Measurements from ENCODE around the gene RNF2.
"Not testable (repeated sequence)": the region's sequence is repeated elsewhere in the genome, so short reads cannot be mapped to it uniquely, and the experiment has no call there.

RNF2 gene

GRCh38 chr1:185044981-185045813 lies at the start of gene RNF2:
Gene RNF2 (plus strand): TSS chr1:185045558. CDS start chr1:185087554, 41,996 bp downstream.
- DNase-seq (ENCODE audit: low read depth in 2 of 2), result peak; percentile 40 to 63

GRCh38 chr1:184999974-185000373 lies 45.4 kb upstream of the RNF2 start:
- not testable (repeated sequence) for DNase-seq (ENCODE audit: low read depth in 2 of 2)

- DNase-seq (ENCODE audit: low read depth in 2 of 2), result not testable (repeated sequence)
Measured at GRCh38 chr1:185001312-185001880, 44.0 kb upstream of the RNF2 start.

GRCh38 chr1:185008838-185009237 lies 36.5 kb upstream of the RNF2 start:
- no peak for DNase-seq (ENCODE audit: low read depth in 2 of 2)

- DNase-seq (ENCODE audit: low read depth in 2 of 2), result no peak
Measured at GRCh38 chr1:185010361-185010760, 35.0 kb upstream of the RNF2 start.

GRCh38 chr1:185014941-185015340 lies 30.4 kb upstream of the RNF2 start:
- no peak for DNase-seq (ENCODE audit: low read depth in 2 of 2)

- no peak for DNase-seq (ENCODE audit: low read depth in 2 of 2)
Measured at GRCh38 chr1:185015631-185016030, 29.7 kb upstream of the RNF2 start.

- no peak for DNase-seq (ENCODE audit: low read depth in 2 of 2)
Measured at GRCh38 chr1:185016880-185017279, 28.5 kb upstream of the RNF2 start.

GRCh38 chr1:185017338-185017737 lies 28.0 kb upstream of the RNF2 start:
- no peak for DNase-seq (ENCODE audit: low read depth in 2 of 2)

GRCh38 chr1:185017966-185018365 lies 27.4 kb upstream of the RNF2 start:
- DNase-seq (ENCODE audit: low read depth in 2 of 2), result no peak

GRCh38 chr1:185027252-185027882 lies 18.0 kb upstream of the RNF2 start:
- no peak for DNase-seq (ENCODE audit: low read depth in 2 of 2)

- no peak for DNase-seq (ENCODE audit: low read depth in 2 of 2)
Measured at GRCh38 chr1:185033686-185034085, 11.7 kb upstream of the RNF2 start.

- DNase-seq (ENCODE audit: low read depth in 2 of 2), result no peak
Measured at GRCh38 chr1:185035258-185035657, 10.1 kb upstream of the RNF2 start.

GRCh38 chr1:185038813-185039376 lies 6.5 kb upstream of the RNF2 start:
- DNase-seq (ENCODE audit: low read depth in 2 of 2), result no peak

- DNase-seq (ENCODE audit: low read depth in 2 of 2), result no peak
Measured at GRCh38 chr1:185039726-185040407, 5.5 kb upstream of the RNF2 start.

GRCh38 chr1:185040408-185040735 lies 5.0 kb upstream of the RNF2 start:
- DNase-seq (ENCODE audit: low read depth in 2 of 2), result no peak

GRCh38 chr1:185041742-185042141 lies 3.6 kb upstream of the RNF2 start:
- no peak for DNase-seq (ENCODE audit: low read depth in 2 of 2)

GRCh38 chr1:185042737-185043136 lies 2.6 kb upstream of the RNF2 start:
- no peak for DNase-seq (ENCODE audit: low read depth in 2 of 2)

GRCh38 chr1:185044387-185044786 lies 971 bp upstream of the RNF2 start:
- DNase-seq (ENCODE audit: low read depth in 2 of 2), result no peak

- no peak for DNase-seq (ENCODE audit: low read depth in 2 of 2)
Measured at GRCh38 chr1:185045814-185046492, 595 bp downstream of the RNF2 start.

GRCh38 chr1:185046668-185047067 lies 1.3 kb downstream of the RNF2 start:
- no peak for DNase-seq (ENCODE audit: low read depth in 2 of 2)

GRCh38 chr1:185049670-185050069 lies 4.3 kb downstream of the RNF2 start:
- no peak for DNase-seq (ENCODE audit: low read depth in 2 of 2)
